Stomach (tissue), 9 donors: Measurements from ENCODE around the gene LRMDA. TPM values are rescaled to one million over a fixed set of nuclear protein-coding genes. Genes with fewer than 3 reads are reported as not detected.

Experiments used
- DNase-seq, 2 donors: peaks; one replicate each; pipeline versions ENCODE4 v3.0.0 to v3.0.0-alpha.2; 2013 to 2019
- H3K27ac ChIP-seq, 5 donors: fragments of 200-600 bp in 4 of 5; sonication (generic) in 4 of 5; one replicate each; pipeline ENCODE4 v1.5.1; 2013 to 2019; ENCODE audit warnings: mild to moderate bottlenecking in 1 of 5, moderate library complexity in 1 of 5
- H3K27me3 ChIP-seq, 3 donors: fragments of 200-600 bp; sonication (generic); one replicate each; pipeline ENCODE4 v1.5.1; 2017 to 2019; ENCODE audit warnings: mixed run types in 1 of 3
- H3K36me3 ChIP-seq, 4 donors: fragments of 200-600 bp; sonication (generic); 1 replicate in 3 of 4; 2 replicates in 1 of 4; pipeline ENCODE4 v1.5.1; 2016 to 2019
- H3K4me1 ChIP-seq, 4 donors: fragments of 200-600 bp; sonication (generic); one replicate each; pipeline ENCODE4 v1.5.1; 2016 to 2019
- H3K4me3 ChIP-seq, 4 donors: fragments of 200-600 bp; sonication (generic) in 3 of 4; one replicate each; pipeline ENCODE4 v1.5.1; 2016 to 2019; ENCODE audit warnings: mild to moderate bottlenecking in 1 of 4
- H3K9me3 ChIP-seq, 4 donors: fragments of 200-600 bp; sonication (generic); one replicate each; pipeline ENCODE4 v1.5.1; 2016 to 2019
- CTCF ChIP-seq, 7 experiments: fragments of 450-650 bp in 4 of 7; fragments of 200-600 bp in 3 of 7; sonication (generic) in 3 of 7; IDR thresholded peaks; one replicate each; pipeline ENCODE4 v1.5.1; 2016 to 2019; ENCODE audit warnings: antibody characterized with exemption in 7 of 7, control low read depth in 2 of 7, mild to moderate bottlenecking in 1 of 7
- EP300 ChIP-seq: sonication (generic); formaldehyde crosslinking; IDR thresholded peaks from one replicate; pipeline ENCODE4 v1.6.1; 2017; ENCODE audit warnings: antibody characterized with exemption
- POLR2A ChIP-seq, 4 donors: fragments of 450-650 bp; IDR thresholded peaks; one replicate each; pipeline ENCODE4 v1.6.1; 2016; ENCODE audit warnings: antibody characterized with exemption in 4 of 4, control low read depth in 2 of 4, mild to moderate bottlenecking in 1 of 4, moderate library complexity in 1 of 4
- POLR2AphosphoS5 ChIP-seq, 3 donors: sonication (generic); formaldehyde crosslinking; IDR thresholded peaks; one replicate each; pipeline ENCODE4 v1.6.1; 2016; ENCODE audit warnings: antibody characterized with exemption in 3 of 3
- WGBS, 5 donors: extraction: QIAGEN DNeasy Blood & Tissue Kit in 3 of 5; methylation state at CpG; one replicate each; pipeline versions ENCODE4 v1.1.5 to v1.1.7; 2013 to 2018; 5-methylcytosine and 5-hydroxymethylcytosine counted together
- intact Hi-C: fragments of 100-400 bp; cut with DNase I; formaldehyde crosslinking; loops from one replicate; pipeline ENCODE4 v1.15.1; 2023; ENCODE audit warnings: low total_unique reads
- polyA plus RNA-seq, 3 donors: library from polyadenylated mRNA; stranded (reverse); fragments of 200-250 nt; gene quantifications; one replicate each; pipeline ENCODE4 v1.2.3, GENCODE V29; 2013
- total RNA-seq, 5 donors: library from RNA; depleted of rRNA; stranded (reverse); fragments of >200 nt; gene quantifications; one replicate each; pipeline versions ENCODE4 v1.1.0 to v1.2.3, GENCODE V29; 2014 to 2016
- donor health status: healthy with polysubstance abuse.
- donor health status: Bipolar disorder and iron deficiency.
- donor health status: healthy.

Gene LRMDA
- total and polyA plus RNA-seq, 8 donors = 1.3 to 30.2 (median 13.6) TPM; not detected in 1

- Histone ChIP-seq H3K4me1 (peaks cover 0 to 8% (median 1%) of the 10 kb centered on the region in 4 donors), H3K4me3 (no peak overlapping the region), H3K27me3 (no peaks in the 10 kb centered on the region), H3K36me3 (no peaks in the 10 kb centered on the region), H3K9me3 (no peaks in the 10 kb centered on the region), H3K27ac (no peak overlapping the region)
- intact Hi-C loops = no loop called here
- DNase-seq = peak in 1 of 2 donors; percentile 26
- 77 to 87% (median 82%) methylated on average over 3 of the region's 3 CpGs for WGBS, 5 donors
- TF ChIP-seq CTCF (IDR thresholded peaks at IDR 0.05) (no peak), EP300 (no peak), POLR2A (IDR thresholded peaks at IDR 0.05) (no peak), POLR2AphosphoS5 (IDR thresholded peaks at IDR 0.05) (no peak)
These were observed 856.4 kb downstream of the LRMDA start for GRCh38 chr10:76287856-76288255.

GRCh38 chr10:76291175-76291574 is 859.8 kb downstream of the LRMDA start:
- DNase-seq = no peak
- intact Hi-C loops = no loop called here
- Histone ChIP-seq H3K4me1 (peaks cover 0 to 7% (median 0%) of the 10 kb centered on the region in 4 donors), H3K4me3 (no peak overlapping the region), H3K27ac (no peak overlapping the region), H3K9me3 (no peaks in the 10 kb centered on the region), H3K36me3 (no peaks in the 10 kb centered on the region), H3K27me3 (no peaks in the 10 kb centered on the region)
- TF ChIP-seq POLR2AphosphoS5 (IDR thresholded peaks at IDR 0.05) = no peak
- no peak for TF ChIP-seq EP300
- no peak for TF ChIP-seq POLR2A (IDR thresholded peaks at IDR 0.05)
- TF ChIP-seq CTCF (IDR thresholded peaks at IDR 0.05) = no peak

- 60 to 76% (median 67%) methylated on average over 4 of the region's 4 CpGs for WGBS, 5 donors
These were observed 860.5 kb downstream of the LRMDA start for GRCh38 chr10:76291885-76292284.

GRCh38 chr10:76296957-76297356 is 865.5 kb downstream of the LRMDA start:
- TF ChIP-seq CTCF (IDR thresholded peaks at IDR 0.05) (no peak), POLR2AphosphoS5 (IDR thresholded peaks at IDR 0.05) (no peak), POLR2A (IDR thresholded peaks at IDR 0.05) (no peak)
- H3K9me3 ChIP-seq = no peaks in the 10 kb centered on the region
- intact Hi-C loops = no loop called here
- 64 to 81% (median 67%) methylated on average over 3 of the region's 3 CpGs for WGBS, 5 donors
- no peak overlapping the region for H3K4me3 ChIP-seq
- peaks cover 2 to 27% (median 11%) of the 10 kb centered on the region in 4 donors for H3K4me1 ChIP-seq
- DNase-seq = no peak
- peak overlapping the region in 2 of 5 donors; percentile 50 to 57 for H3K27ac ChIP-seq
- H3K36me3 ChIP-seq = no peaks in the 10 kb centered on the region
- no peaks in the 10 kb centered on the region for H3K27me3 ChIP-seq

More at GRCh38 chr10:76291885-76292284, 860.5 kb downstream of the LRMDA start:
- Histone ChIP-seq H3K4me3 (no peak overlapping the region), H3K27me3 (no peaks in the 10 kb centered on the region), H3K27ac (no peak overlapping the region), H3K9me3 (no peaks in the 10 kb centered on the region), H3K36me3 (no peaks in the 10 kb centered on the region), H3K4me1 (peaks cover 0 to 11% (median 0%) of the 10 kb centered on the region in 4 donors)
- DNase-seq = no peak
- intact Hi-C loops = no loop called here
- TF ChIP-seq EP300 (no peak), POLR2AphosphoS5 (IDR thresholded peaks at IDR 0.05) (no peak), POLR2A (IDR thresholded peaks at IDR 0.05) (no peak), CTCF (IDR thresholded peaks at IDR 0.05) (no peak)
